WTC11 (cell line): ENCODE results near the gene ADIPOR2. TPM values are rescaled to one million over a fixed set of nuclear protein-coding genes. Genes with fewer than 3 reads are reported as not detected.

Experiments
- ATAC-seq: fragments of 200-7000 bp; cut with Tn5 transposase; 2 replicates; pipeline ENCODE4 v1.10.0; 2021; ENCODE audit warnings: mild to moderate bottlenecking, moderate library complexity
- CTCF ChIA-PET: fragments of 300-600 bp; sonication (Branson Sonifier 250); formaldehyde crosslinking; loops from one replicate; lab custom pipeline; 2021; ENCODE audit warnings: antibody characterized with exemption; lab: Charles Lee
- POLR2A ChIA-PET: fragments of 350-600 bp; sonication (Branson Sonifier 250); formaldehyde crosslinking; loops from one replicate; lab custom pipeline; 2021; ENCODE audit warnings: antibody characterized with exemption; lab: Charles Lee
- DNase-seq: peaks from one replicate; pipeline ENCODE4 v3.0.0; 2021; ENCODE audit warnings: low spot score
- H3K27ac Mint-ChIP-seq: 2 replicates; pipeline ENCODE4 v1.8.0; 2021; ENCODE audit warnings: mixed read lengths
- H3K27me3 Mint-ChIP-seq: 2 replicates; pipeline ENCODE4 v1.8.0; 2021; ENCODE audit warnings: low read depth, mild to moderate bottlenecking, moderate library complexity, mixed read lengths
- H3K36me3 Mint-ChIP-seq: 2 replicates; pipeline ENCODE4 v1.8.0; 2021; ENCODE audit warnings: mixed read lengths
- H3K4me1 Mint-ChIP-seq: 2 replicates; pipeline ENCODE4 v1.8.0; 2022; ENCODE audit warnings: mixed read lengths
- H3K4me3 Mint-ChIP-seq: 2 replicates; pipeline ENCODE4 v1.8.0; 2021; ENCODE audit warnings: mild to moderate bottlenecking, moderate library complexity, mixed read lengths
- H3K9me3 Mint-ChIP-seq: 2 replicates; pipeline ENCODE4 v1.8.0; 2021; ENCODE audit warnings: mixed read lengths
- ATF1 ChIP-seq: sonication (generic); formaldehyde crosslinking; IDR thresholded peaks from 2 replicates; pipeline ENCODE4 v1.8.1; 2023; ENCODE audit warnings: mild to moderate bottlenecking, moderate library complexity, missing genetic modification reagents
- CBFB ChIP-seq: sonication (generic); formaldehyde crosslinking; IDR thresholded peaks from 2 replicates; pipeline ENCODE4 v1.8.1; 2022; ENCODE audit warnings: mild to moderate bottlenecking, low read depth, missing genetic modification reagents
- FOXJ3 ChIP-seq: sonication (generic); formaldehyde crosslinking; IDR thresholded peaks from 2 replicates; pipeline ENCODE4 v1.9.0; 2021; ENCODE audit warnings: missing genetic modification reagents, mild to moderate bottlenecking, borderline replicate concordance
- KAT7 ChIP-seq: sonication (generic); formaldehyde crosslinking; IDR thresholded peaks from 2 replicates; pipeline ENCODE4 v1.8.1; 2023; ENCODE audit warnings: missing genetic modification reagents, mild to moderate bottlenecking, borderline replicate concordance
- MXD4 ChIP-seq: fragments of 250-450 bp; sonication (Bioruptor Pico); IDR thresholded peaks from 2 replicates; pipeline ENCODE4 v1.8.0; 2021; ENCODE audit warnings: mild to moderate bottlenecking, moderate library complexity, borderline replicate concordance
- MYBL2 ChIP-seq: sonication (generic); formaldehyde crosslinking; IDR thresholded peaks from 2 replicates; pipeline ENCODE4 v1.8.1; 2023; ENCODE audit warnings: mild to moderate bottlenecking, moderate library complexity, missing genetic modification reagents
- NFYB ChIP-seq: sonication (generic); formaldehyde crosslinking; conservative IDR thresholded peaks from 2 replicates; pipeline ENCODE4 v1.8.0; 2022; ENCODE audit warnings: low read depth, missing genetic modification reagents
- NR2C2 ChIP-seq: sonication (generic); formaldehyde crosslinking; IDR thresholded peaks from 2 replicates; pipeline ENCODE4 v1.8.0; 2022; ENCODE audit warnings: mild to moderate bottlenecking, missing genetic modification reagents
- TCF7 ChIP-seq: sonication (generic); formaldehyde crosslinking; IDR thresholded peaks from 2 replicates; pipeline ENCODE4 v1.8.0; 2022; ENCODE audit warnings: mild to moderate bottlenecking, low read depth, missing genetic modification reagents, moderate library complexity
- ZNF121 ChIP-seq: sonication (generic); formaldehyde crosslinking; IDR thresholded peaks from 2 replicates; pipeline ENCODE4 v1.8.0; 2023; ENCODE audit warnings: missing genetic modification reagents
- ZNF232 ChIP-seq: sonication (generic); formaldehyde crosslinking; IDR thresholded peaks from 2 replicates; pipeline ENCODE4 v1.8.0; 2022; ENCODE audit warnings: mild to moderate bottlenecking, missing genetic modification reagents
- total RNA-seq: library from RNA; stranded (reverse); gene quantifications from 3 replicates; pipeline ENCODE4 v1.2.3, GENCODE V29; 2021
- TF ChIP-seq, protein P1 (sequence below): sonication (generic); formaldehyde crosslinking; IDR thresholded peaks from 2 replicates; pipeline ENCODE4 v1.8.1; 2023; ENCODE audit warnings: mild to moderate bottlenecking, missing genetic modification reagents
- TF ChIP-seq, protein P2 (sequence below): fragments of 200-600 bp; IDR thresholded peaks from 2 replicates; pipeline ENCODE4 v1.8.0; 2022; ENCODE audit warnings: antibody characterized with exemption
- TF ChIP-seq, protein P3 (sequence below): sonication (generic); formaldehyde crosslinking; IDR thresholded peaks from 2 replicates; pipeline ENCODE4 v1.8.0; 2022; ENCODE audit warnings: missing genetic modification reagents
- TF ChIP-seq, protein P4 (sequence below): sonication (generic); formaldehyde crosslinking; IDR thresholded peaks from 2 replicates; pipeline ENCODE4 v1.8.0; 2022; ENCODE audit warnings: mild to moderate bottlenecking, missing genetic modification reagents
- TF ChIP-seq, protein P5 (sequence below): sonication (generic); formaldehyde crosslinking; IDR thresholded peaks from 2 replicates; pipeline ENCODE4 v1.8.1; 2023; ENCODE audit warnings: mild to moderate bottlenecking, missing genetic modification reagents

The ADIPOR2 gene
- total RNA-seq, 1 experiment from 2014 or later = 38.4 TPM

DNA sequence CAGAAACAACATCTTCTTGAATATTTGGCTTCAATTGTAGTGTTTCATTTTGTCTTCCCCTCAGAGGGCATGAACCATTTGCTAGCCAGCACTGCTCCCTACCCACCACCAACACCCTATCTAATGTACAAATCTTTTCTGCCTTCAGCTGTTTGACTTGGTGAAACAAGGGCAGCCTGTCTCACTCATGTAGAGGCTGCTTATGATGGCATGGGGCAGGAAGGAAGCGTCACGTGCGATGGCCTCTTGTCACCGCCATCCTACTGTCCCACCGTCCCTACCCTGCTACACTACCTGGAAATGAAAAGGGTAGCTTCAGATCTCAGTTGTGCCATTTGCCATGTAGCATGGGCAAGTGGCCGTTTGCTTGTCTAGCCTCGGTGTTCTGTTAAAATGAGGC is 99.6 kb downstream of the ADIPOR2 start:
- Mint-ChIP-seq H3K9me3 (no peaks in the 10 kb centered on the region), H3K36me3 (peaks cover 12% of the 10 kb centered on the region), H3K27me3 (no peaks in the 10 kb centered on the region), H3K4me1 (peaks cover 32% of the 10 kb centered on the region), H3K27ac (no peak overlapping the region), H3K4me3 (no peak overlapping the region)
- ChIA-PET CTCF (interaction anchor here (0.6 to 7.0 kb wide), 31 partner anchors 8 to 672 kb away, joined by 3 to 154 read pairs (median 6); partner anchors contain the start of genes ADIPOR2 and WNT5B), POLR2A (interaction anchor here (0.9 to 1.6 kb wide), 2 partner anchors 99 to 137 kb away, joined by 3 to 8 read pairs; partner anchors contain the start of gene ADIPOR2)
- 0 out of 2 replicates have a peak, but pooled peaks have one; percentile 35 for TF ChIP-seq ZNF232 (CRISPR knock-in tag)
- TF ChIP-seq, protein P1, sequence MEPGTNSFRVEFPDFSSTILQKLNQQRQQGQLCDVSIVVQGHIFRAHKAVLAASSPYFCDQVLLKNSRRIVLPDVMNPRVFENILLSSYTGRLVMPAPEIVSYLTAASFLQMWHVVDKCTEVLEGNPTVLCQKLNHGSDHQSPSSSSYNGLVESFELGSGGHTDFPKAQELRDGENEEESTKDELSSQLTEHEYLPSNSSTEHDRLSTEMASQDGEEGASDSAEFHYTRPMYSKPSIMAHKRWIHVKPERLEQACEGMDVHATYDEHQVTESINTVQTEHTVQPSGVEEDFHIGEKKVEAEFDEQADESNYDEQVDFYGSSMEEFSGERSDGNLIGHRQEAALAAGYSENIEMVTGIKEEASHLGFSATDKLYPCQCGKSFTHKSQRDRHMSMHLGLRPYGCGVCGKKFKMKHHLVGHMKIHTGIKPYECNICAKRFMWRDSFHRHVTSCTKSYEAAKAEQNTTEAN (CRISPR knock-in tag) = no peak
- no peak for DNase-seq
- ATAC-seq = no peak

DNA sequence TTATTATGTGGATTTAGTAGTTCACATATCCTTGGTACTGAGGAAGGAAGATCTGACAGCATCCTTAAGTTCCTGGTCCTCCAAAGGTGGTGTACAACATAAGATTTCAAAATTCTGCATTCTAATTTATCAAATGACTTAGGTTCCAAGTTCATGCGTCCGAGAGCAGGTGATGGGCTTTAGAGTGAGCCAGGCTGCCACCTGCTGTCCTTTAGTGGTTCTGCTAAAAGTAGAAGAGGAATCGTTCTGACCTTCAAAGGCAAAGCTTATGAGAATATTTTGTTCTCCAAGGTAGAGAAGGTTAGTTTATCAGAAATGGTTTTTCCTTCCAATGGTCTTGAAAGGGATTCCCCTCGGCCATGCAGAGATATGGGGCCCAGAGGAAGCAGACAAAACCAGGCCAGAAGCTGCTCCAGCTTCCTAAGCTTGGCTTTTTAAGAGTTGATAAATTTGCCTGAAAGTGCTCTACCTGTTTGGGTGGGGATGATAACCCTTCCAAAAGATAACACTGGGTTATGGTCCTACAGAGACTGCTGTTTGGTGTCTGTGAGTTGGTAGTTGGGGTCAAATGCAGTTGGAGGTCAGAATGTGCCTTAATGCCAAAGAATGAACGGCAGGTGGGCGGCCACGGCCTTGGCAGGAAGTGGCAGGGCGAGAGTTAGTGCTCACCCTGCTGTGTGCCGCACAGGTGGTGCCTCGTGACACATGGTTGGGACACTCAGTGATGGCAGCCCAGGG is 100.4 kb downstream of the ADIPOR2 start:
- Mint-ChIP-seq H3K9me3 (no peaks in the 10 kb centered on the region), H3K36me3 (peaks cover 6% of the 10 kb centered on the region), H3K4me1 (peaks cover 36% of the 10 kb centered on the region), H3K27me3 (no peaks in the 10 kb centered on the region), H3K4me3 (no peak overlapping the region), H3K27ac (no peak overlapping the region)
- ChIA-PET CTCF (interaction anchor here (0.6 to 7.0 kb wide), 45 partner anchors 9 to 673 kb away, joined by 3 to 154 read pairs (median 4); partner anchors contain the start of genes ADIPOR2, CACNA2D4 and WNT5B), POLR2A (interaction anchor here (0.6 to 1.6 kb wide), 4 partner anchors 100 to 138 kb away, joined by 3 to 8 read pairs (median 4); partner anchors contain the start of gene ADIPOR2)
- TF ChIP-seq NFYB (CRISPR knock-in tag) = no peak
- TF ChIP-seq KAT7 (CRISPR knock-in tag) = no peak
- TF ChIP-seq, protein P2, sequence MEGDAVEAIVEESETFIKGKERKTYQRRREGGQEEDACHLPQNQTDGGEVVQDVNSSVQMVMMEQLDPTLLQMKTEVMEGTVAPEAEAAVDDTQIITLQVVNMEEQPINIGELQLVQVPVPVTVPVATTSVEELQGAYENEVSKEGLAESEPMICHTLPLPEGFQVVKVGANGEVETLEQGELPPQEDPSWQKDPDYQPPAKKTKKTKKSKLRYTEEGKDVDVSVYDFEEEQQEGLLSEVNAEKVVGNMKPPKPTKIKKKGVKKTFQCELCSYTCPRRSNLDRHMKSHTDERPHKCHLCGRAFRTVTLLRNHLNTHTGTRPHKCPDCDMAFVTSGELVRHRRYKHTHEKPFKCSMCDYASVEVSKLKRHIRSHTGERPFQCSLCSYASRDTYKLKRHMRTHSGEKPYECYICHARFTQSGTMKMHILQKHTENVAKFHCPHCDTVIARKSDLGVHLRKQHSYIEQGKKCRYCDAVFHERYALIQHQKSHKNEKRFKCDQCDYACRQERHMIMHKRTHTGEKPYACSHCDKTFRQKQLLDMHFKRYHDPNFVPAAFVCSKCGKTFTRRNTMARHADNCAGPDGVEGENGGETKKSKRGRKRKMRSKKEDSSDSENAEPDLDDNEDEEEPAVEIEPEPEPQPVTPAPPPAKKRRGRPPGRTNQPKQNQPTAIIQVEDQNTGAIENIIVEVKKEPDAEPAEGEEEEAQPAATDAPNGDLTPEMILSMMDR = peak; percentile 26; the same call in 1 of the 2 replicates
- ATAC-seq (peak; percentile 13), DNase-seq (peak; percentile 61)

DNA sequence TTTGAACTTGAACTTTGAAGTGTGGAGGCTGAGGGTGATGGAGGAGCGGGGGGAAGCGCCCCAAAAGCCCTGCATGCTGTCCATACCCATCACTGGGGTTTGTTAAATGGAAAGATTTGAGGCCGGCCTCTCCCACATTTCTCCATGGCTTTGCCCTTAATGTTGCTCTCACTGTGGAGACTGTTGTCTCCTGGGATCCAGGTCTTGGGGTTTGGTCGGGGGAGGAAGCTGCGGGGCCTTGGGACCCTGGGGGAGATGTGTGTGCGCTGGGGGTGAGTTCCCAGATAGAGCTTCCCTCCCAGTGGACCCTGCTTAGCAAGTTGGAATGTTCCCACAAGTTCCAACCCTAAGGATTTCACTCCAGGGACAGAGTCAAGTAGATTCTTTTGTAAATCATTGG is 101.5 kb downstream of the ADIPOR2 start:
- POLR2A ChIA-PET = no interaction called here

DNA sequence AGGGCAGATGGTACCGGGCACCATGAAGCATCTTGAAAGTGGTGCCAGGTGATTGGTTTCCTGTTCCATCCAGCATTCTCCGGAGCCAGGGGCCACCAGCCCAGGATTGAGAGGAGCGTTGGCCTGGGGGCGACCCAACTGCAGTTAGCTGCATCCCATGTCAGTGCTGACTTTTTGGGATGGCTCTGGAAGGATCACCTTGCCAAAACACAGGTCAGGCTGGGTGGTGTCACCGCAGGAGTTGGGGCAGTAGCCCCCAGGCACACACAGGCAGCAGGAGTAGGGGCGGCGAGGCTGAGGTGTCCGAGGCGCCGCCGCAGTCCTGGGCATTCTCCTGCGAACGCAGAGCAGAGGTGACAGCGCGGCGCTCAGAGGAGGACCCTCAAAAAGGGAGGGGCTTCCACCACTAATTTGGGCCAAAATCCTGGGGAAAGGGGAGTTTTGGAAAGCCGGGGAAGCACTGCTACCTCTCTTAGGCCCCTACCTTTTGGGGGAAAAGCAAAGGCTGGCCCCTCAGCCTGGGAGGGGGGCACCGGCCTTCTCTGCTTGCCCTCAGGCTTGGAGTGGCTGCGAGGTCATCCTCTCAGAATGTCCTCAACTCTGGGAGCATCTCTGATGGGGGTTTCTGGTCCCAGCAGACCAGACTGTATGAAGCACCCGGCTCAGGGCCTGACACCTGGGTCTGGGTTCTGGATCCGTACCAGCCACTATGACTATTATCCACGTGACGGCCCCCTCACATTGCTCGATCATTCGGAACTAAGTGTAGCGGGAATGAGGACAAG is 102.7 kb downstream of the ADIPOR2 start:
- POLR2A ChIA-PET = no interaction called here
- no peaks in the 10 kb centered on the region for H3K9me3 Mint-ChIP-seq
- TF ChIP-seq, protein P3, sequence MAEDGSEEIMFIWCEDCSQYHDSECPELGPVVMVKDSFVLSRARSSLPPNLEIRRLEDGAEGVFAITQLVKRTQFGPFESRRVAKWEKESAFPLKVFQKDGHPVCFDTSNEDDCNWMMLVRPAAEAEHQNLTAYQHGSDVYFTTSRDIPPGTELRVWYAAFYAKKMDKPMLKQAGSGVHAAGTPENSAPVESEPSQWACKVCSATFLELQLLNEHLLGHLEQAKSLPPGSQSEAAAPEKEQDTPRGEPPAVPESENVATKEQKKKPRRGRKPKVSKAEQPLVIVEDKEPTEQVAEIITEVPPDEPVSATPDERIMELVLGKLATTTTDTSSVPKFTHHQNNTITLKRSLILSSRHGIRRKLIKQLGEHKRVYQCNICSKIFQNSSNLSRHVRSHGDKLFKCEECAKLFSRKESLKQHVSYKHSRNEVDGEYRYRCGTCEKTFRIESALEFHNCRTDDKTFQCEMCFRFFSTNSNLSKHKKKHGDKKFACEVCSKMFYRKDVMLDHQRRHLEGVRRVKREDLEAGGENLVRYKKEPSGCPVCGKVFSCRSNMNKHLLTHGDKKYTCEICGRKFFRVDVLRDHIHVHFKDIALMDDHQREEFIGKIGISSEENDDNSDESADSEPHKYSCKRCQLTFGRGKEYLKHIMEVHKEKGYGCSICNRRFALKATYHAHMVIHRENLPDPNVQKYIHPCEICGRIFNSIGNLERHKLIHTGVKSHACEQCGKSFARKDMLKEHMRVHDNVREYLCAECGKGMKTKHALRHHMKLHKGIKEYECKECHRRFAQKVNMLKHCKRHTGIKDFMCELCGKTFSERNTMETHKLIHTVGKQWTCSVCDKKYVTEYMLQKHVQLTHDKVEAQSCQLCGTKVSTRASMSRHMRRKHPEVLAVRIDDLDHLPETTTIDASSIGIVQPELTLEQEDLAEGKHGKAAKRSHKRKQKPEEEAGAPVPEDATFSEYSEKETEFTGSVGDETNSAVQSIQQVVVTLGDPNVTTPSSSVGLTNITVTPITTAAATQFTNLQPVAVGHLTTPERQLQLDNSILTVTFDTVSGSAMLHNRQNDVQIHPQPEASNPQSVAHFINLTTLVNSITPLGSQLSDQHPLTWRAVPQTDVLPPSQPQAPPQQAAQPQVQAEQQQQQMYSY = no peak
- TF ChIP-seq CBFB (CRISPR knock-in tag) (no peak), ZNF121 (CRISPR knock-in tag) (no peak), TCF7 (no peak), ZNF232 (CRISPR knock-in tag) (no peak), MYBL2 (CRISPR knock-in tag) (no peak), ATF1 (CRISPR knock-in tag) (no peak)
- TF ChIP-seq, protein P4, sequence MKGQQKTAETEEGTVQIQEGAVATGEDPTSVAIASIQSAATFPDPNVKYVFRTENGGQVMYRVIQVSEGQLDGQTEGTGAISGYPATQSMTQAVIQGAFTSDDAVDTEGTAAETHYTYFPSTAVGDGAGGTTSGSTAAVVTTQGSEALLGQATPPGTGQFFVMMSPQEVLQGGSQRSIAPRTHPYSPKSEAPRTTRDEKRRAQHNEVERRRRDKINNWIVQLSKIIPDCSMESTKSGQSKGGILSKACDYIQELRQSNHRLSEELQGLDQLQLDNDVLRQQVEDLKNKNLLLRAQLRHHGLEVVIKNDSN = no peak

More for the DNA sequence above, 101.5 kb downstream of the ADIPOR2 start:
- Mint-ChIP-seq H3K27me3 (no peaks in the 10 kb centered on the region), H3K27ac (no peak overlapping the region), H3K9me3 (no peaks in the 10 kb centered on the region), H3K36me3 (peaks cover 3% of the 10 kb centered on the region), H3K4me1 (peaks cover 36% of the 10 kb centered on the region), H3K4me3 (no peak overlapping the region)
- TF ChIP-seq, protein P5, sequence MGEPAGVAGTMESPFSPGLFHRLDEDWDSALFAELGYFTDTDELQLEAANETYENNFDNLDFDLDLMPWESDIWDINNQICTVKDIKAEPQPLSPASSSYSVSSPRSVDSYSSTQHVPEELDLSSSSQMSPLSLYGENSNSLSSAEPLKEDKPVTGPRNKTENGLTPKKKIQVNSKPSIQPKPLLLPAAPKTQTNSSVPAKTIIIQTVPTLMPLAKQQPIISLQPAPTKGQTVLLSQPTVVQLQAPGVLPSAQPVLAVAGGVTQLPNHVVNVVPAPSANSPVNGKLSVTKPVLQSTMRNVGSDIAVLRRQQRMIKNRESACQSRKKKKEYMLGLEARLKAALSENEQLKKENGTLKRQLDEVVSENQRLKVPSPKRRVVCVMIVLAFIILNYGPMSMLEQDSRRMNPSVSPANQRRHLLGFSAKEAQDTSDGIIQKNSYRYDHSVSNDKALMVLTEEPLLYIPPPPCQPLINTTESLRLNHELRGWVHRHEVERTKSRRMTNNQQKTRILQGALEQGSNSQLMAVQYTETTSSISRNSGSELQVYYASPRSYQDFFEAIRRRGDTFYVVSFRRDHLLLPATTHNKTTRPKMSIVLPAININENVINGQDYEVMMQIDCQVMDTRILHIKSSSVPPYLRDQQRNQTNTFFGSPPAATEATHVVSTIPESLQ (CRISPR knock-in tag) = no peak
- TF ChIP-seq NR2C2 (CRISPR knock-in tag) (no peak), FOXJ3 (no peak), MXD4 (no peak), NFYB (CRISPR knock-in tag) (no peak)
- no peak for DNase-seq
- CTCF ChIA-PET = interaction anchor here (1.3 to 7.0 kb wide), 6 partner anchors 9 to 162 kb away, joined by 3 to 154 read pairs (median 60); partner anchors contain the start of gene WNT5B
- no peak for ATAC-seq

More for the DNA sequence above, 102.7 kb downstream of the ADIPOR2 start:
- Mint-ChIP-seq H3K4me1 (peaks cover 36% of the 10 kb centered on the region), H3K36me3 (no peaks in the 10 kb centered on the region), H3K27ac (peak overlapping the region; percentile 30; the same call in 1 of the 2 replicates), H3K27me3 (no peaks in the 10 kb centered on the region), H3K4me3 (no peak overlapping the region)
- ATAC-seq (no peak), DNase-seq (no peak)
- CTCF ChIA-PET = interaction anchor here (0.6 to 7.0 kb wide), 4 partner anchors 57 to 146 kb away, joined by 3 to 154 read pairs (median 64); no protein-coding TSS in a partner anchor
